Calu3 (cell line): ENCODE measurements around the gene ATP2C2. TPM values are rescaled to one million over a fixed set of nuclear protein-coding genes. Genes with fewer than 3 reads are reported as not detected.

Source experiments
- BruUV-seq: library from RNA; stranded (reverse); fragments of 400-500 nt; replicated peaks from 2 replicates; lab custom pipeline; 2021; lab: Mats Ljungman, UMichigan
- CTCF ChIA-PET: fragments of 300-600 bp; sonication (Branson Sonifier 250); formaldehyde crosslinking; loops from one replicate; lab custom pipeline; 2022; ENCODE audit warnings: antibody characterized with exemption; lab: Charles Lee
- DNase-seq: peaks from one replicate; pipeline ENCODE4 v3.0.0; 2022
- H3K27ac Mint-ChIP-seq: one replicate; pipeline ENCODE4 v1.8.0; 2022; ENCODE audit warnings: mixed read lengths; ENCODE audit not compliant: unreplicated experiment
- H3K27me3 Mint-ChIP-seq: one replicate; pipeline ENCODE4 v1.8.0; 2022; ENCODE audit warnings: mixed read lengths; ENCODE audit not compliant: unreplicated experiment
- H3K36me3 Mint-ChIP-seq: one replicate; pipeline ENCODE4 v1.8.0; 2022; ENCODE audit warnings: mild to moderate bottlenecking, moderate library complexity, mixed read lengths; ENCODE audit not compliant: insufficient read depth, unreplicated experiment
- H3K4me1 Mint-ChIP-seq: one replicate; pipeline ENCODE4 v1.8.0; 2022; ENCODE audit warnings: mild to moderate bottlenecking, low read depth, mixed read lengths; ENCODE audit not compliant: unreplicated experiment
- H3K4me3 Mint-ChIP-seq: one replicate; pipeline ENCODE4 v1.8.0; 2022; ENCODE audit warnings: mild to moderate bottlenecking, low read depth, moderate library complexity, mixed read lengths; ENCODE audit not compliant: unreplicated experiment
- H3K9me3 Mint-ChIP-seq: one replicate; pipeline ENCODE4 v1.8.0; 2022; ENCODE audit warnings: low read depth, mixed read lengths; ENCODE audit not compliant: unreplicated experiment
- CTCF ChIP-seq: fragments of 200-600 bp; IDR thresholded peaks from one replicate; pipeline ENCODE4 v1.8.0; 2022; ENCODE audit warnings: antibody characterized with exemption; ENCODE audit not compliant: unreplicated experiment
- intact Hi-C: fragments of 100-400 bp; cut with micrococcal nuclease; formaldehyde crosslinking; loops from one replicate; pipeline ENCODE4 v1.10.0; 2022; ENCODE audit not compliant: unreplicated experiment
- total RNA-seq: library from RNA; stranded (reverse); gene quantifications from 2 replicates; pipeline ENCODE4 v1.2.3, GENCODE V29; 2022

ATP2C2 gene
- total RNA-seq, 1 experiment from 2014 or later: 30.5 TPM

GRCh38 chr16:84367750-84368307 is 509 bp upstream of the ATP2C2 start:
- H3K4me1 Mint-ChIP-seq: peaks cover 37% of the 10 kb centered on the region
- BruUV-seq: no TSS peak
- peak overlapping the region; percentile 99 for H3K4me3 Mint-ChIP-seq
- CTCF ChIA-PET: interaction anchor here (0.6 to 1.1 kb wide), 2 partner anchors 9 to 55 kb away, joined by 3 read pairs; no protein-coding TSS in a partner anchor
- no peaks in the 10 kb centered on the region for H3K9me3 Mint-ChIP-seq
- H3K27me3 Mint-ChIP-seq: peaks cover 14% of the 10 kb centered on the region
- peaks cover 35% of the 10 kb centered on the region for H3K36me3 Mint-ChIP-seq
- intact Hi-C loops: no loop called here
- H3K27ac Mint-ChIP-seq: no peak overlapping the region
- DNase-seq: no peak
- no peak for TF ChIP-seq CTCF

GRCh38 chr16:84369105-84369504 is 767 bp downstream of the ATP2C2 start:
- intact Hi-C loops: no loop called here
- no peak for TF ChIP-seq CTCF
- no peaks in the 10 kb centered on the region for H3K9me3 Mint-ChIP-seq
- peak overlapping the region; percentile 50 for H3K27ac Mint-ChIP-seq
- peaks cover 35% of the 10 kb centered on the region for H3K36me3 Mint-ChIP-seq
- no peak for DNase-seq
- CTCF ChIA-PET: interaction anchor here (1.3 kb wide), 1 partner anchor 78 kb away, joined by 4 read pairs; no protein-coding TSS in a partner anchor
- BruUV-seq: TSS peak; percentile 62
- H3K27me3 Mint-ChIP-seq: peaks cover 14% of the 10 kb centered on the region
- peaks cover 37% of the 10 kb centered on the region for H3K4me1 Mint-ChIP-seq
- H3K4me3 Mint-ChIP-seq: peak overlapping the region; percentile 99

- peak overlapping the region; percentile 99 for H3K4me3 Mint-ChIP-seq
- peak overlapping the region; percentile 94 for H3K27ac Mint-ChIP-seq
- CTCF ChIA-PET: no interaction called here
- peaks cover 35% of the 10 kb centered on the region for H3K36me3 Mint-ChIP-seq
- BruUV-seq: no TSS peak
- DNase-seq: peak; percentile 76
- H3K27me3 Mint-ChIP-seq: peaks cover 14% of the 10 kb centered on the region
- no peaks in the 10 kb centered on the region for H3K9me3 Mint-ChIP-seq
- peaks cover 37% of the 10 kb centered on the region for H3K4me1 Mint-ChIP-seq
- intact Hi-C loops: no loop called here
- no peak for TF ChIP-seq CTCF
Observed at GRCh38 chr16:84369938-84370627, 1.7 kb downstream of the ATP2C2 start.

- Mint-ChIP-seq H3K9me3 (no peaks in the 10 kb centered on the region), H3K4me1 (peaks cover 37% of the 10 kb centered on the region), H3K27me3 (peaks cover 14% of the 10 kb centered on the region), H3K4me3 (peak overlapping the region; percentile 99), H3K27ac (peak overlapping the region; percentile 94), H3K36me3 (peaks cover 35% of the 10 kb centered on the region)
- CTCF ChIA-PET: no interaction called here
- DNase-seq: peak; percentile 36
- intact Hi-C loops: no loop called here
- no TSS peak for BruUV-seq
- no peak for TF ChIP-seq CTCF
Observed at GRCh38 chr16:84370723-84371552, 2.6 kb downstream of the ATP2C2 start.
